Bronchial epithelial cell (primary cell): ENCODE results near the gene CFAP46. TPM values are rescaled to one million over a fixed set of nuclear protein-coding genes. Genes with fewer than 3 reads are reported as not detected.

Experiments
- DNase-seq: peaks from one replicate; pipeline ENCODE4 v3.0.0-alpha.2; 2010; ENCODE audit warnings: low read depth
- FAIRE-seq: peaks from 2 replicates; lab custom pipeline; 2011; peaks lifted over from hg19 to GRCh38; lab: Jason Lieb, UNC
- H3K27me3 ChIP-seq: 2 replicates; pipeline ENCODE4 v1.5.1; 2011; ENCODE audit warnings: low read length; ENCODE audit not compliant: control insufficient read depth, insufficient read depth
- H3K36me3 ChIP-seq: 2 replicates; pipeline ENCODE4 v1.5.1; 2011; ENCODE audit warnings: low read length; ENCODE audit not compliant: control insufficient read depth, insufficient read depth
- H3K4me3 ChIP-seq: 2 replicates; pipeline ENCODE4 v1.5.1; 2011; ENCODE audit warnings: mild to moderate bottlenecking, low read depth, low read length, control low read depth
- CTCF ChIP-seq: IDR thresholded peaks from 2 replicates; pipeline ENCODE4 v1.5.1; 2011; ENCODE audit warnings: mild to moderate bottlenecking, moderate library complexity, low read length, control low read depth, inconsistent platforms; ENCODE audit not compliant: insufficient read depth, severe bottlenecking
- total RNA-seq: library from RNA; depleted of rRNA; stranded (reverse); fragments of >200 nt; gene quantifications from 2 replicates; pipeline ENCODE4 v1.2.1, GENCODE V29; 2014

CFAP46 gene
- total RNA-seq, 1 donor from 2014 or later = 0.26 TPM

- Histone ChIP-seq H3K27me3 (no peaks in the 10 kb centered on the region), H3K36me3 (no peaks in the 10 kb centered on the region), H3K4me3 (no peak overlapping the region)
- FAIRE-seq = no peak
- no peak for TF ChIP-seq CTCF
- no peak for DNase-seq
Observed at GRCh38 chr10:132861884-132862461, 80.4 kb downstream of the CFAP46 start.

GRCh38 chr10:132861116-132861691 lies 81.2 kb downstream of the CFAP46 start:
- no peak overlapping the region for H3K4me3 ChIP-seq
- H3K36me3 ChIP-seq = no peaks in the 10 kb centered on the region
- H3K27me3 ChIP-seq = no peaks in the 10 kb centered on the region
- no peak for FAIRE-seq
- no peak for DNase-seq
- TF ChIP-seq CTCF = no peak

- Histone ChIP-seq H3K27me3 (no peaks in the 10 kb centered on the region), H3K36me3 (no peaks in the 10 kb centered on the region), H3K4me3 (no peak overlapping the region)
- DNase-seq = no peak
- TF ChIP-seq CTCF = no peak
- FAIRE-seq = no peak
Observed at GRCh38 chr10:132860532-132860931, 81.8 kb downstream of the CFAP46 start.

GRCh38 chr10:132859084-132859855 lies 83.1 kb downstream of the CFAP46 start:
- TF ChIP-seq CTCF = no peak
- Histone ChIP-seq H3K27me3 (no peaks in the 10 kb centered on the region), H3K4me3 (no peak overlapping the region), H3K36me3 (no peaks in the 10 kb centered on the region)
- DNase-seq = no peak
- no peak for FAIRE-seq

GRCh38 chr10:132858121-132859081 lies 84.0 kb downstream of the CFAP46 start:
- DNase-seq (no peak), FAIRE-seq (no peak)
- Histone ChIP-seq H3K4me3 (no peak overlapping the region), H3K36me3 (no peaks in the 10 kb centered on the region), H3K27me3 (no peaks in the 10 kb centered on the region)
- no peak for TF ChIP-seq CTCF
